Sigmoid colon (tissue), 3 donors: ENCODE data around the gene C6orf89.

Experiments used
- POLR2A ChIP-seq, 2 donors: fragments of 450-650 bp; IDR thresholded peaks; one replicate each; pipeline ENCODE4 v1.6.1; 2016; ENCODE audit warnings: antibody characterized with exemption in 2 of 2, mild to moderate bottlenecking in 2 of 2, moderate library complexity in 2 of 2
- TF ChIP-seq, protein P1 (sequence below), 4 experiments: fragments of 450-650 bp in 3 of 4; fragments of 200-600 bp in 1 of 4; IDR thresholded peaks; one replicate each; pipeline ENCODE4 v1.5.1; 2016 to 2019; ENCODE audit warnings: antibody characterized with exemption in 4 of 4, mild to moderate bottlenecking in 3 of 4, moderate library complexity in 2 of 4

GRCh38 chr6:36855750-36856149 lies 30.0 kb upstream of the C6orf89 start:
- TF ChIP-seq, protein P1, sequence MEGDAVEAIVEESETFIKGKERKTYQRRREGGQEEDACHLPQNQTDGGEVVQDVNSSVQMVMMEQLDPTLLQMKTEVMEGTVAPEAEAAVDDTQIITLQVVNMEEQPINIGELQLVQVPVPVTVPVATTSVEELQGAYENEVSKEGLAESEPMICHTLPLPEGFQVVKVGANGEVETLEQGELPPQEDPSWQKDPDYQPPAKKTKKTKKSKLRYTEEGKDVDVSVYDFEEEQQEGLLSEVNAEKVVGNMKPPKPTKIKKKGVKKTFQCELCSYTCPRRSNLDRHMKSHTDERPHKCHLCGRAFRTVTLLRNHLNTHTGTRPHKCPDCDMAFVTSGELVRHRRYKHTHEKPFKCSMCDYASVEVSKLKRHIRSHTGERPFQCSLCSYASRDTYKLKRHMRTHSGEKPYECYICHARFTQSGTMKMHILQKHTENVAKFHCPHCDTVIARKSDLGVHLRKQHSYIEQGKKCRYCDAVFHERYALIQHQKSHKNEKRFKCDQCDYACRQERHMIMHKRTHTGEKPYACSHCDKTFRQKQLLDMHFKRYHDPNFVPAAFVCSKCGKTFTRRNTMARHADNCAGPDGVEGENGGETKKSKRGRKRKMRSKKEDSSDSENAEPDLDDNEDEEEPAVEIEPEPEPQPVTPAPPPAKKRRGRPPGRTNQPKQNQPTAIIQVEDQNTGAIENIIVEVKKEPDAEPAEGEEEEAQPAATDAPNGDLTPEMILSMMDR (IDR thresholded peaks at IDR 0.05): no peak
- no peak for TF ChIP-seq POLR2A (IDR thresholded peaks at IDR 0.05)
